H1 (cell line): ENCODE data around the gene HPRT1. TPM values are rescaled to one million over a fixed set of nuclear protein-coding genes. Genes with fewer than 3 reads are reported as not detected.

Source experiments
- ASH2L ChIP-seq: fragments of 200-600, 300-600 bp; sonication (generic); IDR thresholded peaks from one replicate; pipeline ENCODE4 v1.7.1; 2017; ENCODE audit warnings: low read length
- EGR1 ChIP-seq: IDR thresholded peaks from 2 replicates; pipeline ENCODE4 v1.6.1; 2011; ENCODE audit warnings: low read depth, low read length, borderline replicate concordance
- HDAC6 ChIP-seq: IDR thresholded peaks from one replicate; pipeline ENCODE4 v1.7.1; 2012; ENCODE audit warnings: low read depth, mild to moderate bottlenecking, inconsistent platforms, low read length, moderate library complexity
- POLR2A ChIP-seq, 2 experiments: IDR thresholded peaks; 1 replicate in 1 of 2; 2 replicates in 1 of 2; pipeline ENCODE4 v1.6.1; 2011; ENCODE audit warnings: low read depth in 2 of 2, low read length in 2 of 2, mild to moderate bottlenecking in 2 of 2; ENCODE audit errors: control extremely low read depth in 1 of 2
- polyA plus RNA-seq, 7 experiments: library from polyadenylated mRNA; depleted of rRNA in 3 of 7; stranded (reverse) in 5 of 7; unstranded in 2 of 7; fragments of >200 nt in 5 of 7; fragments of 200-250 nt in 2 of 7; gene quantifications; 1 replicate in 5 of 7; 2 replicates in 1 of 7; 4 replicates in 1 of 7; pipeline versions ENCODE4 v1.2.1 to v1.2.3, GENCODE V29; 2011 to 2013; ENCODE audit warnings: missing spikeins in 2 of 7, mixed read lengths in 2 of 7
- total RNA-seq: library from RNA; stranded (reverse); fragmentation: NEBNext Ultra II Directional; extraction: Animal tissue kit (Norgen Biotek cat#: 25700); gene quantifications from 2 replicates; pipeline ENCODE4 v1.2.1, GENCODE V29; 2021

The HPRT1 gene
- total and polyA plus RNA-seq, 2 of the 8 experiments (the other 6 are each of a cell fraction or from before 2014, with no cell fraction given), result 16.9 to 49.5 TPM

DNA sequence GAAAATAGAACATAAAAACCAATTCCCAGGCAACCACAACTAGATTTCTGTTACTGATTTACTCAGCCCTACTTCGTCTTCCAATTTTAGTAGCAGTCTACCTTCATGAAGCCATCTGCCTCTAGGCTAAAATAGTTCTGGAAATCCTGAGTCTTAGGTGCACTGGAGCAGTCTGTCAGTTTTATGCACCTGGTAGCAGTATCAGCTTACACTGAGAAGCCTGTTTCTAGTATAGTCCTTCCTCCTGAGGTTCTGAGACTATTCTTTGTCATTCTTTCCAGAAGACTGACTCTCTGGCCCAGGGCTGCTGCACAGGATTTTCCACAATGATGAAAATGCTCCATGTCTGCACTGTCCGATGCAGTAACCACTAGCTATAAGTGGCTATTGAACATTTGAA is 16.9 kb upstream of the HPRT1 start (continued):
- TF ChIP-seq POLR2A (IDR thresholded peaks at IDR 0.05; ENCODE audit: control extremely low read depth in 1 of 2, low read depth in 2 of 2, low read length in 2 of 2) (no peak), EGR1 (no peak), HDAC6 (no peak), ASH2L (no peak)
